Suprapubic skin (tissue), 4 donors: ENCODE measurements around the gene ELMO1.

ENCODE experiments used
- CTCF ChIP-seq, 2 donors: fragments of 200-600 bp in 1 of 2; fragments of 450-650 bp in 1 of 2; sonication (generic) in 1 of 2; IDR thresholded peaks; one replicate each; pipeline ENCODE4 v1.5.1; 2016 to 2019; ENCODE audit warnings: antibody characterized with exemption in 2 of 2, mild to moderate bottlenecking in 1 of 2, moderate library complexity in 1 of 2
- EP300 ChIP-seq: sonication (generic); formaldehyde crosslinking; IDR thresholded peaks from one replicate; pipeline ENCODE4 v1.6.1; 2017; ENCODE audit warnings: antibody characterized with exemption
- POLR2A ChIP-seq, 2 donors: fragments of 450-650 bp; IDR thresholded peaks; one replicate each; pipeline ENCODE4 v1.6.1; 2017; ENCODE audit warnings: antibody characterized with exemption in 2 of 2, mild to moderate bottlenecking in 2 of 2, moderate library complexity in 2 of 2
- POLR2AphosphoS5 ChIP-seq, 3 donors: sonication (generic); formaldehyde crosslinking; IDR thresholded peaks; one replicate each; pipeline ENCODE4 v1.6.1; 2017; ENCODE audit warnings: antibody characterized with exemption in 3 of 3

DNA sequence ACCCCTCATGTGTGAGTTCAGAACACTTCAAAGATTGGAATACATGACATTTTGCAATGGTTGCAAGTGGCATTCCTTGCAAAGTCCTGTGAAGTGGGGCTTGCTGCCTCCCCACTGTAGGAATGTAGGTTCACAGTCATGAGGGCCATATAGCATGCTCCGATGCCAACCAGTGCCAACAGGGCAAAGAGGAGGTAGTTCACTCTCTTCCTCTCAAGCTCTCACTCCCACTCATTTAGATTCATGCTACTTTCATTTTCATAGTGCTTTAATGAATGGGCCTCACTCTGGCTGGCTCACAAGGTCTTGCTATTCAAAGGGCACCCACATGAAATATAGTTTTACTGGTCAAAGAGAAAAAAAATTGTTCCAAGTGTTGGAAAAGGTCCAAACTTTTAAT is 554.5 kb downstream of the ELMO1 start:
- no peak for TF ChIP-seq CTCF (IDR thresholded peaks at IDR 0.05)
- no peak for TF ChIP-seq EP300
- no peak for TF ChIP-seq POLR2A (IDR thresholded peaks at IDR 0.05)
- no peak for TF ChIP-seq POLR2AphosphoS5 (IDR thresholded peaks at IDR 0.05)
